K562 (cell line): ENCODE data around the gene JAK3. TPM values are rescaled to one million over a fixed set of nuclear protein-coding genes. Genes with fewer than 3 reads are reported as not detected.

ENCODE experiments used
- BHLHE40 ChIP-seq: IDR thresholded peaks from 2 replicates; pipeline ENCODE4 v1.6.1; 2011; ENCODE audit warnings: low read length, improper control_type of control experiment
- CSDE1 ChIP-seq, 2 experiments: fragments of 450-650 bp; IDR thresholded peaks; 2 replicates each; pipeline ENCODE4 v1.6.1; 2016; ENCODE audit warnings: mild to moderate bottlenecking in 1 of 2
- ESRRA ChIP-seq: fragments of 450-650 bp; IDR thresholded peaks from 2 replicates; pipeline ENCODE4 v1.6.1; 2014; ENCODE audit warnings: low read depth, mild to moderate bottlenecking, moderate library complexity, borderline replicate concordance
- FIP1L1 ChIP-seq: fragments of 200-400 bp; formaldehyde crosslinking; IDR thresholded peaks from 2 replicates; pipeline ENCODE4 v1.6.1; 2018; ENCODE audit warnings: mild to moderate bottlenecking, low read depth, low read length; ENCODE audit not compliant: poor library complexity, severe bottlenecking
- FOS ChIP-seq: IDR thresholded peaks from 3 replicates; pipeline ENCODE4 v1.6.1; 2011; ENCODE audit not compliant: insufficient read length; ENCODE audit errors: extremely low read depth
- HCFC1 ChIP-seq: IDR thresholded peaks from 2 replicates; pipeline ENCODE4 v1.6.1; 2012; ENCODE audit warnings: low read depth, low read length, improper control_type of control experiment
- IFI16 ChIP-seq: fragments of 250-450 bp; sonication (Bioruptor Pico); IDR thresholded peaks from 2 replicates; pipeline ENCODE4 v2.1.2; 2022; ENCODE audit warnings: mild to moderate bottlenecking, inconsistent platforms
- MED1 ChIP-seq: sonication (generic); formaldehyde crosslinking; IDR thresholded peaks from 2 replicates; pipeline ENCODE4 v1.8.1; 2023; ENCODE audit warnings: missing genetic modification reagents, borderline replicate concordance
- MXD1 ChIP-seq: fragments of 250-450 bp; sonication (Bioruptor Pico); IDR thresholded peaks from 2 replicates; pipeline ENCODE4 v1.8.0; 2021; ENCODE audit warnings: borderline replicate concordance, mild to moderate bottlenecking, moderate library complexity; ENCODE audit not compliant: poor library complexity, severe bottlenecking
- PURB ChIP-seq: sonication (generic); formaldehyde crosslinking; IDR thresholded peaks from 2 replicates; pipeline ENCODE4 v1.9.0; 2021; ENCODE audit warnings: low read depth, mild to moderate bottlenecking, missing genetic modification reagents
- RCOR1 ChIP-seq, 2 experiments: IDR thresholded peaks; 2 replicates each; pipeline ENCODE4 v1.6.1; 2012; ENCODE audit warnings: low read depth in 2 of 2, low read length in 2 of 2, borderline replicate concordance in 1 of 2, improper control_type of control experiment in 1 of 2
- SPI1 ChIP-seq: IDR thresholded peaks from 2 replicates; pipeline ENCODE4 v1.6.1; 2011; ENCODE audit warnings: low read depth, low read length, control low read depth, borderline replicate concordance
- TAF9B ChIP-seq: fragments of 450-650 bp; IDR thresholded peaks from 2 replicates; pipeline ENCODE4 v1.6.1; 2018; ENCODE audit warnings: mild to moderate bottlenecking; ENCODE audit not compliant: partially characterized antibody
- THRB ChIP-seq: fragments of 450-650 bp; formaldehyde crosslinking; conservative IDR thresholded peaks from 2 replicates; pipeline ENCODE4 v1.4.0; 2022; ENCODE audit warnings: mild to moderate bottlenecking, missing genetic modification characterization
- U2AF1 ChIP-seq: fragments of 200-400 bp; formaldehyde crosslinking; optimal IDR thresholded peaks from 2 replicates; pipeline ENCODE3; 2017; ENCODE audit warnings: mild to moderate bottlenecking, low read depth, low read length, moderate library complexity
- ZBED1 ChIP-seq: IDR thresholded peaks from 2 replicates; pipeline ENCODE4 v1.6.1; 2014
- ZBTB26 ChIP-seq: fragments of 450-650 bp; formaldehyde crosslinking; IDR thresholded peaks from 2 replicates; pipeline ENCODE4 v1.4.0; 2022; ENCODE audit warnings: missing genetic modification characterization
- ZFP36 ChIP-seq: fragments of 150-350 bp; IDR thresholded peaks from 2 replicates; pipeline ENCODE4 v1.6.1; 2018; ENCODE audit warnings: low read length, low read depth; ENCODE audit not compliant: partially characterized antibody
- ZNF23 ChIP-seq: fragments of 250-450 bp; sonication (Bioruptor Pico); IDR thresholded peaks from 2 replicates; pipeline ENCODE4 v1.4.0; 2020; ENCODE audit warnings: mild to moderate bottlenecking
- ZNF57 ChIP-seq: fragments of 450-650 bp; formaldehyde crosslinking; IDR thresholded peaks from 2 replicates; pipeline ENCODE4 v1.4.0; 2020; ENCODE audit warnings: mild to moderate bottlenecking, moderate library complexity
- ZNF639 ChIP-seq, 2 experiments: fragments of 200-800 bp in 1 of 2; sonication (Bioruptor generic) in 1 of 2; sonication (generic) in 1 of 2; formaldehyde crosslinking in 1 of 2; IDR thresholded peaks in 1 of 2; conservative IDR thresholded peaks in 1 of 2; 2 replicates each; pipeline versions ENCODE4 v1.5.0 to v1.6.1; 2016 to 2020; ENCODE audit warnings: missing compliant biosample characterization in 1 of 2, missing genetic modification characterization in 1 of 2, missing genetic modification reagents in 1 of 2
- ZNF830 ChIP-seq: fragments of 250-450 bp; sonication (Bioruptor Pico); IDR thresholded peaks from 2 replicates; pipeline ENCODE4 v1.5.0; 2021; ENCODE audit warnings: mild to moderate bottlenecking
- polyA plus RNA-seq, 8 experiments: library from polyadenylated mRNA; depleted of rRNA in 4 of 8; stranded (reverse) in 5 of 8; unstranded in 3 of 8; fragments of >200 nt; fragmentation: Nextera tagmentation in 2 of 8; fragmentation: Illumina TruSeq in 1 of 8; extraction: Ambion mirVana in 2 of 8; extraction: Trizol in 1 of 8; gene quantifications; 2 replicates each; pipeline versions ENCODE4 v1.2.1 to v1.2.3, GENCODE V29; 2011 to 2014; ENCODE audit warnings: inconsistent platforms in 1 of 8, missing spikeins in 1 of 8
- total RNA-seq, 7 experiments: library from RNA; depleted of rRNA in 6 of 7; stranded (reverse); fragments of >200 nt in 6 of 7; fragmentation: Illumina TruSeq in 2 of 7; extraction: Trizol in 2 of 7; gene quantifications; 2 replicates each; pipeline versions ENCODE4 v1.2.1 to v1.2.3, GENCODE V29; 2011 to 2021; ENCODE audit warnings: low replicate concordance in 1 of 7

JAK3 gene
- total and polyA plus RNA-seq, 9 of the 15 experiments (the other 6 are each of a cell fraction or from before 2014, with no cell fraction given), result 0.01 to 0.18 (median 0.07) TPM; not detected in 1

GRCh38 chr19:17859533-17860330, 11.9 kb upstream of the JAK3 start, which contains the start of gene RPL18A (continued):
- TF ChIP-seq MED1 (CRISPR knock-in tag) (0 out of 2 replicates have a peak, but pooled peaks have one; percentile 34), ZBTB26 (CRISPR knock-in tag) (no peak), ESRRA (peak; percentile 92; the same call in 1 of the 2 replicates), FOS (peak; percentile 96), HCFC1 (peak; percentile 99), SPI1 (peak; percentile 71; the same call in 1 of the 2 replicates), THRB (CRISPR knock-in tag) (0 out of 2 replicates have a peak, but pooled peaks have one; percentile 53), ZBED1 (peak; percentile 53; the same call in 1 of the 2 replicates), ZNF57 (peak; percentile 54; the same call in 1 of the 2 replicates), BHLHE40 (peak; percentile 43; the same call in 1 of the 2 replicates), IFI16 (CRISPR knock-in tag) (no peak), ZNF830 (CRISPR knock-in tag) (0 out of 2 replicates have a peak, but pooled peaks have one; percentile 37), FIP1L1 (peak; percentile 91), PURB (no peak), ZFP36 (no peak), ZNF23 (0 out of 2 replicates have a peak, but pooled peaks have one; percentile 49), MXD1 (CRISPR knock-in tag) (peak; percentile 91), U2AF1 (no peak), RCOR1 (IDR thresholded peaks at IDR 0.05; ENCODE audit: borderline replicate concordance in 1 of 2, low read depth in 2 of 2, low read length in 2 of 2) (peak in 1 of 2 experiments; percentile 54; a peak in 1 of 4 replicates), TAF9B (peak; percentile 97), CSDE1 (IDR thresholded peaks at IDR 0.05) (no peak), ZNF639 (CRISPR knock-in tag; conservative IDR thresholded peaks at IDR 0.05 in 1 of 2, IDR thresholded peaks at IDR 0.05 in 1 of 2) (peak in 1 of 2 experiments; percentile 47; a peak in 1 of 4 replicates)
